Measurements from ENCODE around the gene SLC2A4.

SLC2A4 gene

DNA sequence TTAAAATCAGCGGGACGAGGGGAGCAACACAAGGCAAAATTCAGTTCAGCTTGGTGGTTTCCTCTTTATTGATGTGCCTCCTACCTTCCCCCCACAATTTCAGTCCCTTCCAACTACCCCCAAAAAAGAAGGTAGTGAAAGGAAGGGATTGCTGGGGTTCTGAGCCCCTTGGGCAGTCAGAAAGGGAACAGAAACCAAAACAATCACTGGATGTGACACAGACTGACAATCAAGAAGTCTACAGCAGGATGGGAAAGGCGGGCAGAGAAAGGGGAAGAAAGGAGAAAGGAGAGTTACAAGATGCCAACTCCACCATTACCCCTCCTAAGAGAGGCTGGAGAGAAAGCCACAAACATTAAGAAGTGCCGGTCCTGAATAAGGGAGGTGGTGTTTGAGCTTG lies 41.1 kb upstream of the SLC2A4 start:
- H3K27ac ChIP-seq (replicated peaks): peak overlapping the region; percentile 96
- H3K4me3 ChIP-seq (replicated peaks; ENCODE audit: insufficient read depth, low read length): peak overlapping the region; percentile 71
- H3K27me3 ChIP-seq (ENCODE audit: insufficient read depth, poor library complexity, severe bottlenecking): no peaks in the 10 kb centered on the region
- TF ChIP-seq REST (IDR thresholded peaks at IDR 0.05; ENCODE audit: insufficient replicate concordance, low read depth) (no peak), GABPA (IDR thresholded peaks at IDR 0.05; ENCODE audit: low read depth) (no peak), POLR2AphosphoS5 (IDR thresholded peaks at IDR 0.05; ENCODE audit: low read depth) (no peak), SPI1 (IDR thresholded peaks at IDR 0.05; ENCODE audit: borderline replicate concordance, low read depth) (no peak)
- TF ChIP-seq, protein P1, sequence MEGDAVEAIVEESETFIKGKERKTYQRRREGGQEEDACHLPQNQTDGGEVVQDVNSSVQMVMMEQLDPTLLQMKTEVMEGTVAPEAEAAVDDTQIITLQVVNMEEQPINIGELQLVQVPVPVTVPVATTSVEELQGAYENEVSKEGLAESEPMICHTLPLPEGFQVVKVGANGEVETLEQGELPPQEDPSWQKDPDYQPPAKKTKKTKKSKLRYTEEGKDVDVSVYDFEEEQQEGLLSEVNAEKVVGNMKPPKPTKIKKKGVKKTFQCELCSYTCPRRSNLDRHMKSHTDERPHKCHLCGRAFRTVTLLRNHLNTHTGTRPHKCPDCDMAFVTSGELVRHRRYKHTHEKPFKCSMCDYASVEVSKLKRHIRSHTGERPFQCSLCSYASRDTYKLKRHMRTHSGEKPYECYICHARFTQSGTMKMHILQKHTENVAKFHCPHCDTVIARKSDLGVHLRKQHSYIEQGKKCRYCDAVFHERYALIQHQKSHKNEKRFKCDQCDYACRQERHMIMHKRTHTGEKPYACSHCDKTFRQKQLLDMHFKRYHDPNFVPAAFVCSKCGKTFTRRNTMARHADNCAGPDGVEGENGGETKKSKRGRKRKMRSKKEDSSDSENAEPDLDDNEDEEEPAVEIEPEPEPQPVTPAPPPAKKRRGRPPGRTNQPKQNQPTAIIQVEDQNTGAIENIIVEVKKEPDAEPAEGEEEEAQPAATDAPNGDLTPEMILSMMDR (IDR thresholded peaks at IDR 0.05; ENCODE audit: insufficient read depth, low read length): no peak
- DNase-seq (ENCODE audit: low read depth in 1 of 2, low spot score in 1 of 2): peak in 1 of 2 experiments; percentile 28

- Histone ChIP-seq H3K27ac (replicated peaks) (peak overlapping the region; percentile 96), H3K27me3 (ENCODE audit: insufficient read depth, poor library complexity, severe bottlenecking) (no peaks in the 10 kb centered on the region), H3K4me3 (replicated peaks; ENCODE audit: insufficient read depth, low read length) (peak overlapping the region; percentile 71)
- no peak for DNase-seq (ENCODE audit: low read depth in 1 of 2, low spot score in 1 of 2)
- no peak for TF ChIP-seq POLR2AphosphoS5 (IDR thresholded peaks at IDR 0.05; ENCODE audit: low read depth)
- TF ChIP-seq REST (IDR thresholded peaks at IDR 0.05; ENCODE audit: insufficient replicate concordance, low read depth): no peak
- TF ChIP-seq, protein P1 (IDR thresholded peaks at IDR 0.05; ENCODE audit: insufficient read depth, low read length): no peak
- no peak for TF ChIP-seq SPI1 (IDR thresholded peaks at IDR 0.05; ENCODE audit: borderline replicate concordance, low read depth)
- TF ChIP-seq GABPA (IDR thresholded peaks at IDR 0.05; ENCODE audit: low read depth): no peak
These were observed 40.3 kb upstream of the SLC2A4 start for GRCh38 chr17:7241090-7241733.

- peak; percentile 68 to 83 for DNase-seq (ENCODE audit: low read depth in 1 of 2, low spot score in 1 of 2)
- H3K27me3 ChIP-seq (ENCODE audit: insufficient read depth, poor library complexity, severe bottlenecking): no peaks in the 10 kb centered on the region
- TF ChIP-seq GABPA (IDR thresholded peaks at IDR 0.05; ENCODE audit: low read depth) (no peak), SPI1 (IDR thresholded peaks at IDR 0.05; ENCODE audit: borderline replicate concordance, low read depth) (peak; percentile 75), POLR2AphosphoS5 (IDR thresholded peaks at IDR 0.05; ENCODE audit: low read depth) (no peak)
- TF ChIP-seq, protein P1 (IDR thresholded peaks at IDR 0.05; ENCODE audit: insufficient read depth, low read length): no peak
- H3K4me3 ChIP-seq (replicated peaks; ENCODE audit: insufficient read depth, low read length): peak within 1 kb of the TSS; percentile 71
- peak within 1 kb of the TSS; percentile 96 for H3K27ac ChIP-seq (replicated peaks)
These were observed 39.5 kb upstream of the SLC2A4 start, which contains the start of gene GABARAP for GRCh38 chr17:7241783-7242716. GABARAP (minus strand) TSS chr17:7242449; CDS start chr17:7242330, 119 bp downstream.

All from HL-60 (cell line).